H54 (cell line): ENCODE measurements around the gene THAP11.
A peak's percentile ranks its signal among the peaks of the same experiment; 100 is the strongest.
"Not testable (repeated sequence)": the region's sequence is repeated elsewhere in the genome, so short reads cannot be mapped to it uniquely, and the experiment has no call there.

Source experiments
- DNase-seq: peaks from one replicate; pipeline ENCODE4 v3.0.0; 2011; ENCODE audit warnings: low spot score, mixed read lengths; ENCODE audit not compliant: insufficient read length
- FAIRE-seq: peaks from 3 replicates; lab custom pipeline; 2011; peaks lifted over from hg19 to GRCh38; lab: Jason Lieb, UNC
- POLR2A ChIP-seq: IDR thresholded peaks from 2 replicates; pipeline ENCODE4 v1.6.1; 2011; ENCODE audit warnings: low read depth, mild to moderate bottlenecking, low read length

THAP11 gene

GRCh38 chr16:67846320-67847063 lies 4.4 kb downstream of the THAP11 start, which contains the start of gene NUTF2:
Gene NUTF2, plus strand, starts transcription at chr16:67846933. Its CDS starts 18,198 bp downstream, at chr16:67865131.
- FAIRE-seq (no peak), DNase-seq (peak; percentile 87)
- TF ChIP-seq POLR2A: peak; percentile 40

DNA sequence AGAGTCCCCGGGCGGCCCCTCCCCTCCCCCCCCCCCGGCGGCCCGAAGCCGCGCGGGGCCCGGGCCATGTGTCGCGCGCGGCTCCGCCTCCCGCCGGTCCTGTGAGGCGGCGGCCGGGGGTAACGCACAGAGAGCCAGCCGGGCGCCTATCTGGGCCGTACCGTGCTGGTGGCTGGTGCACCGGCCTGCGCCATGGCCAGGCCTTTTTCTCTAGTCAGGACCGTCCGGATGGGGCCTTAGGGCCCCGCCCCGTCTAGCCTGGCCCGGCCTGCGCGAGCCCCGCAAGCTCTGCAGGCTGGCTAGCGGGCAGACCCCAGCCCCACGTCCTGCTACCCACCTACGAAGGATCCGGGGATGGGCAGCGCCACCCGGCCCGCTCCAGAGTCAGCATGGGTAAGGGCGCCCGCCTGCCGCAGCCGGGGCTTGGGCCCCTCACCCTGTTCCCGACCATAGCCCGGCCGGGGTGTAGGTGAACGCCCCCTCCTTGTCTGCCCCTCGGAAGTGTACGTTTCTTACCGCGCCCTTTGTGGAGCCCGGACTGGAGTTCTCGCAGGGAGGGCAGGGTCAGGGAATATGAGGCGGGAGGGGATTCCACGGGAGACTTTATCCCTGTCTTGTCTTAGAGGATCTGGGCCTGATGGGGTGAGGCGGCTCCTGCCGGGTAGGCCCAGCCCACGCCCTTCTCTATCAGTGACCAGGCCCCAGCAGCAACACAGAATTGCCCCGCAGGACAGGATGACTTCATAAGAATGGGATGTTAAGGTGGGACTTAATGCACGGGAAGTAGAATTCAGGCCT lies 5.1 kb downstream of the THAP11 start, which contains the start of gene CENPT:
Gene CENPT (minus strand): TSS at position 630 of the 798 bp plus-strand sequence. CDS start 13,834 bp downstream, outside the sequence.
- no peak for TF ChIP-seq POLR2A
- DNase-seq (peak; percentile 75), FAIRE-seq (no peak)

GRCh38 chr16:67848118-67848517 lies 6.0 kb downstream of the THAP11 start:
- DNase-seq (no peak), FAIRE-seq (no peak)
- no peak for TF ChIP-seq POLR2A

DNA sequence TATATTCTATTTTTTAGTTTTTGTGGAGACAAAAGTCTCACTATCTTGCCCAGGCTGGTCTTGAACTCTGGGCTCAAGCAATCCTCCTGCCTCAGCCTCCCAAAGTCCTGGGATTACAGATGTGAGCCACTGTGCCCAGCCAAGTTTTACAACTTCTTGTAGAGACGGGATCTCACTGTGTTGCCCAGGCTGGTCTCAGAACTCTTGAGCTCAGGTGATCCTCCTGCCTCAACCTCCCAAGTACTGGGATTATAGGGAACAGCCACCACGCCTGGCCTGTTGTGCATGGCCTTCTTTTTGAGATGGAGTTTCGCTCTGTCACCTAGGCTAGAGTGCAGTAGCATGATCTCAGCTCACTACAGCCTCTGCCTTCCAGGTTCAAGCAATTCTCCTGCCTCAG lies 11.6 kb downstream of the THAP11 start:
- DNase-seq (no peak), FAIRE-seq (no peak)
- TF ChIP-seq POLR2A: no peak

DNA sequence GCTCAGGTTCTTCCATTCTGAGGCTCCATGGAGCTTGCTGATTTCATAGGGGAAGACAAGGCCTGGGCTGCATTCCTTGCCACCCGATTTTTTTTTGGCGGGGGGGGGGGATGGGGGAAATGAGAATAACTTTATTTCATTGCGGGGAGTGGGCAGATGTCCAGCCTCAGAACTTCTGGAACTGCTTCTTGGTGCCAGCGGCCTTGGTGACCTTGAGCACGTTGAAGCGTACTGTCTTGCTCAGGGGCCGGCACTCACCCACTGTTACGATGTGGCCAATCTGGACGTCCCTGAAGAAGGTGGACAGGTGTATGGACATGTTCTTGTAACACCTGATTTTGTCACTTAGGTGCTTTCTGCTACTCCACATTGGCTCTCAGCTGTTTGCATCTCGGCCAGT lies 13.7 kb downstream of the THAP11 start:
- DNase-seq (no peak), FAIRE-seq (no peak)
- TF ChIP-seq POLR2A: no peak

DNA sequence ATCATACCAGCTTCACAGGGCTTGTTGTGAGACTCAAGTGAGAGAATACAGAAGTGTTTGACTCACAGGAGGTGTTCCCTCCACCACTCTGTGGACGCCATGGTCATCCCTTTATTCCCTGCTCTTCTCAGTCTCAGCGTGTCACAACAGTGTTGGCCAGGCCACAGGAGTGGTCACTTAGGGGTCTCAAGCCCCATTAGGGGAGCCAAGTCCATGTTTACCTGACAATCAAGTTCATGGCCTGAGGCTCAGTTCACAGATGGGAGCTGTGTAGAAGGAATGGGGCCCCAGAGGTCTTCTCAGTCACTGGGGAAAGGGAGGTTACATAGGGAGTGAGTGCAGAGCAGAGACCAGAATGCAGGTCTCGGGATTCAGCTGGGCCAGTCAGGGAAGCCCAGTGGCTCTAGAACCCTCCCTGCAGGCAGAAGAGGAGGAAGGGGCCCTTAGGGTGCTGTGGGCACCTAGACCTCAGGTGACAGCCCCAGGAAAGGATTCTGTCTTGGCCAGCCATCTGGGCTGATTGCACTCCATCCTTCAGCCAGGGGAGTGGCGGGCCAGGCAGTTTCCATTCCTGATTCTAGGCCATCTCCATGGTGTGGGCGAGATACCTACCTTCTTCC lies 14.9 kb downstream of the THAP11 start:
- FAIRE-seq (no peak), DNase-seq (no peak)
- TF ChIP-seq POLR2A: no peak

GRCh38 chr16:67857547-67858233 lies 15.6 kb downstream of the THAP11 start:
- no peak for TF ChIP-seq POLR2A
- peak; percentile 53 for FAIRE-seq
- peak; percentile 75 for DNase-seq

DNA sequence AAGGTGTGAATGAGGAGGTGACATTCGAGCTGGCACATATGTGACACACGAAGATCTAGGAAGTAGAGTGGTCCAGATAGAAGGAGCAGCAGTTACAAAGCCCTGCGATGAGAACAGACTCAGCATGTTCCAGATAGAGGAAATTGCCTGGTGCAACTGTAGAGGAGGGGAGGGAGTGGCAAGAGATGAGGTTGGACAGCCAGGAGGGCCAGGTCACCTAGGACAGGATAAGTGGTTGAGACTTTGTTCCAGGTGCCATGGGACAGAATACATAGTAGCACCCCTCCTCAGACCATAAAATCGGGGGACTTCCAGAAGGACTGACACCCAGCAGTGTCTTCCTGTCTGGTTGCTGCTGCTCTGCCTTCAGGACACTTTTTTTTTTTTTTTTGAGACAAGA lies 16.4 kb downstream of the THAP11 start:
- TF ChIP-seq POLR2A: no peak
- FAIRE-seq: no peak
- DNase-seq: no peak

DNA sequence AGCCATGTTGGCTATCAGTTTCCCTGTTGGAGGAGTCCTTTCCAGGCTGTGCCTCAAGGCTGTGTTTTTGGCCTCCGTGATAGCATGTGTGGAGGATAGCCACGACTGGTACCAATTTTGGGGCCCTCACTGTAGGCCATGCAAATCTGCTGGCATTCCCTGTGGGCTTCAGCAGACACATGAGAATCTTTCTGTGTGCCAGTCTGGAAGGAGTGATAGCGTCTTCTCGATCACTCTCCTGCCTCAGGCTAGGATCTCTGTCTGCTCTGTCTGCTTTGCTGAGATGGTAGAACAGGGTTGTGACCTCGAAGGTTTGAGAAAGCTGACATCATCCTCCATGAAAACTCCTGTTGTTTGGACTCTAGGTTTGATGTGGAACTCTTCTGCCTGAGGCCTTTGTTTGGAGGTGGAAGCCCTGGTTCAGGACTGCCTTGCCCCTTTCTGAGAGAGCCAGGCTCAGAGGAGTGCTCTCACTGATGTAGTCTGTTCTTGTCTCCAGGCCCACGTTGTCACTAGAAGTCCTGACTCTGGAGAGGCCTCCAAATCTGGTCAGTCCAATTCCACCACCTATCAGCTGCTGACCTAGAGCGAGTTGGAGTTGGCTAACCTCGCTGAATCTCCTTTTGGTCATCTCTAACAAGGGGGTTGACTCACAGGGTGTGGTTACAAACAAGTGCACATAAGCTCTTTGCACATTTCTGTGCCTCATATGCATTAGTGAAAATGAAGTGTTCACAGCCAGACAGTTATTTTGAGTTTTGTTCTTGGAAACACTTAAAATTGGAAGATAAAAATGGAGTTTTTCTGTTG lies 18.7 kb downstream of the THAP11 start:
- DNase-seq (no peak), FAIRE-seq (no peak)
- no peak for TF ChIP-seq POLR2A

DNA sequence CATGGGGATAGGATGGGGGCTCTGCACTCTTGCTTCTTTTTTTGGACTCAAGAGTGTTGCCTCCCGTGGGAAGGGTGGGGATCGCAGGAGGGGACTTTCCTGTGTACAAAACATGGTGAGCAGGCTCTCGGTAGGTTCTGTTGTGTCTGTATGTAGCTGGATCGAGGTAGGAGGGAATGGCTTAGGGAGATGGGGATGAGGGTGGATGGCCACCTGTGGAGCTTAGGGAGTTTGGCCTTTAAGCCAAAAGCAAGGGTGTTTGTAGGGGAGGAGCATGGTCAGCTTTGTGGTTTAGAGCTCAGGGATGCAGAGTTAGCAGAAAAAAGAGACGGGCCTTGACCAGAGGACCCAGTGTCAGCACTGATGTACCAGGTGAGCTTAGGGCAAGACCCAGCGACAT lies 19.8 kb downstream of the THAP11 start:
- no peak for FAIRE-seq
- no peak for TF ChIP-seq POLR2A
- DNase-seq: no peak

GRCh38 chr16:67862623-67863583 lies 20.8 kb downstream of the THAP11 start:
- peak; percentile 58 for FAIRE-seq
- DNase-seq: peak; percentile 49

GRCh38 chr16:67864044-67864443 lies 21.9 kb downstream of the THAP11 start:
- not testable (repeated sequence) for DNase-seq, FAIRE-seq

More at GRCh38 chr16:67862623-67863583, 20.8 kb downstream of the THAP11 start:
- no peak for TF ChIP-seq POLR2A
